ENCODE measurements around the gene ANKRD17.
"Not testable (repeated sequence)": the region's sequence is repeated elsewhere in the genome, so short reads cannot be mapped to it uniquely, and the experiment has no call there.

ANKRD17 gene, protein sequence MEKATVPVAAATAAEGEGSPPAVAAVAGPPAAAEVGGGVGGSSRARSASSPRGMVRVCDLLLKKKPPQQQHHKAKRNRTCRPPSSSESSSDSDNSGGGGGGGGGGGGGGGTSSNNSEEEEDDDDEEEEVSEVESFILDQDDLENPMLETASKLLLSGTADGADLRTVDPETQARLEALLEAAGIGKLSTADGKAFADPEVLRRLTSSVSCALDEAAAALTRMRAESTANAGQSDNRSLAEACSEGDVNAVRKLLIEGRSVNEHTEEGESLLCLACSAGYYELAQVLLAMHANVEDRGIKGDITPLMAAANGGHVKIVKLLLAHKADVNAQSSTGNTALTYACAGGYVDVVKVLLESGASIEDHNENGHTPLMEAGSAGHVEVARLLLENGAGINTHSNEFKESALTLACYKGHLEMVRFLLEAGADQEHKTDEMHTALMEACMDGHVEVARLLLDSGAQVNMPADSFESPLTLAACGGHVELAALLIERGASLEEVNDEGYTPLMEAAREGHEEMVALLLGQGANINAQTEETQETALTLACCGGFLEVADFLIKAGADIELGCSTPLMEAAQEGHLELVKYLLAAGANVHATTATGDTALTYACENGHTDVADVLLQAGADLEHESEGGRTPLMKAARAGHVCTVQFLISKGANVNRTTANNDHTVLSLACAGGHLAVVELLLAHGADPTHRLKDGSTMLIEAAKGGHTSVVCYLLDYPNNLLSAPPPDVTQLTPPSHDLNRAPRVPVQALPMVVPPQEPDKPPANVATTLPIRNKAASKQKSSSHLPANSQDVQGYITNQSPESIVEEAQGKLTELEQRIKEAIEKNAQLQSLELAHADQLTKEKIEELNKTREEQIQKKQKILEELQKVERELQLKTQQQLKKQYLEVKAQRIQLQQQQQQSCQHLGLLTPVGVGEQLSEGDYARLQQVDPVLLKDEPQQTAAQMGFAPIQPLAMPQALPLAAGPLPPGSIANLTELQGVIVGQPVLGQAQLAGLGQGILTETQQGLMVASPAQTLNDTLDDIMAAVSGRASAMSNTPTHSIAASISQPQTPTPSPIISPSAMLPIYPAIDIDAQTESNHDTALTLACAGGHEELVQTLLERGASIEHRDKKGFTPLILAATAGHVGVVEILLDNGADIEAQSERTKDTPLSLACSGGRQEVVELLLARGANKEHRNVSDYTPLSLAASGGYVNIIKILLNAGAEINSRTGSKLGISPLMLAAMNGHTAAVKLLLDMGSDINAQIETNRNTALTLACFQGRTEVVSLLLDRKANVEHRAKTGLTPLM (N-terminal part only)

DNA sequence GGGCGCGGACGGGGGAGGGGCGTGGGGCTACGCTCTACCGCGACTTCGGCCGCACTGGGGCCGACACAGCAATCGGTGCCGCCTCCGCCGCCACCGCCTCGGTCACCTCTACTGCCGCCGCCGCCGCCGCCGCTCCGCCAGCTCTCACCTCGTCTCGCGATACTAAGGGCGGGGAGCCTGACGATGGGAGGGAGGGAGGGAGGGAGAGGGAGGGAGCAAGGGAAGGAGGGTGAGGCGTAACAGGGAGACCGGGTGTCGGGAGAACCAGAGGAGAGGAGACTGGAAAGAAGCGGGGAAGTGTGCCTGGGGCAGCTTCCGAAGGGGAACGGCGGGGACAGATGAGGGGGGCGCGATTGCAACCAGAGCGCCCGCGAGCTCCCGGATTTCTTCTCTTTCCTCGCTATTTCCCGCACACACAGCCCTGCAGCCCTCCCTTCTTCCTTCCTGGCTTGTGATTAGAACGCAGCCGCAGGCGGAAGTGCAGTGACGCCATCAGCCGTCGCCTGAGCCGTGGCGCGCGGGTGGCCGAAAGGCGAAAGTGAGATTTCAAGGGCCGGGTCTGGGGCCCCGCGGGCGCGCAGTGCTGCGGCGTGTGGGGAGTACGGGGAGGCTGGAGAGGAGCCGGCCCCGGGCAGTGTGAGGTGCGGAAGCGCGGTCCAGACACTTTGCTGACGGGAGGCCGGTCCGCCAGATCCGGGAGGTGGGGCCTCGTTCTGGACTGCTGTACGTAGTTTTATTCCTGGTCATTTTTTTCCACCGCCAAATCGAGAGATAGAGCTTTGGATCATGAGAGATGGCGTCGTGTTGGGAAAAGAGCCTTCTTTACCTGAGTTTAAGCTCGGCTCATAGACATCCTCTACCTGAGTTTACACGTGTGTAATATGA, at the start of gene ANKRD17:
Gene ANKRD17, minus strand, starts transcription at position 113 of the 885 bp plus-strand sequence. CDS start 130 bp downstream, outside the sequence.
- peak; percentile 87 for DNase-seq

DNA sequence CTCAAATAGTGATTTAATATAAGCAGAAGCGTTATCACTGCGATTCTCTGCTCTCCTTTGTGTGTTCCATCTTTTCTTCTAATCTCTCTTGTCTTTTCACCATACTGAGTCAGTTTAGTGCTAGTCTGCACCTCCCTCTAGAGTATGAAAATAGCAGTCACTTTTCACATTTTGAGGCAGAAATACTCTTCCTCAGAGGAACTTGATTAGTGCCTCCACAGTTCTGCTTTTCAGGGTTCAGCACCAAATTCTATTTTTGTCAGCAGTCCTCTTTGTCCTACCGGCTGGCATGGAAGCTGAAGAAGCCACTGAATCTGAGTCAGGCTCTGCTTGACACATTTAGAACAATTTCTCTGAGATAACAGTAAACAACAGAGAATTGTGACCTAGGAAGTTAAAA, 49.7 kb upstream of the ANKRD17 start:
- no peak for DNase-seq

DNA sequence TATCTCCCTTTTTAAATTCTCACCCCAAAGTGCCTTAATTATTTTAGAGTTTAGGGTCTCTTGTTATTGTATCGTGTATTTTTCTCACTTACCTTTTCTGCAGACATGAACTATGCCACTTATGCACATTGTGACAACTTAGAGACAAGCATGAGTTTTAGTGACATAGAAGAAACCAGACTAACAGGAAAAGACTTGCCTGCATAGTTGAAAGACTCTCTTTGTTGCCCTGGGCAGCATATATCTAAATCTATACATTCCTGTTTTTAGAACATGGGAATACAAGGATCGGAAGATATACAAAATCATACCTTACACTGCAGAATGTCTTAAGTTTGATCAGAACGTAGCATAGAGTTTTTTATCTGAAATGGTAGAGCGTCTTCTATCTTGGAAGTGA, 45.1 kb upstream of the ANKRD17 start:
- DNase-seq = no peak

DNA sequence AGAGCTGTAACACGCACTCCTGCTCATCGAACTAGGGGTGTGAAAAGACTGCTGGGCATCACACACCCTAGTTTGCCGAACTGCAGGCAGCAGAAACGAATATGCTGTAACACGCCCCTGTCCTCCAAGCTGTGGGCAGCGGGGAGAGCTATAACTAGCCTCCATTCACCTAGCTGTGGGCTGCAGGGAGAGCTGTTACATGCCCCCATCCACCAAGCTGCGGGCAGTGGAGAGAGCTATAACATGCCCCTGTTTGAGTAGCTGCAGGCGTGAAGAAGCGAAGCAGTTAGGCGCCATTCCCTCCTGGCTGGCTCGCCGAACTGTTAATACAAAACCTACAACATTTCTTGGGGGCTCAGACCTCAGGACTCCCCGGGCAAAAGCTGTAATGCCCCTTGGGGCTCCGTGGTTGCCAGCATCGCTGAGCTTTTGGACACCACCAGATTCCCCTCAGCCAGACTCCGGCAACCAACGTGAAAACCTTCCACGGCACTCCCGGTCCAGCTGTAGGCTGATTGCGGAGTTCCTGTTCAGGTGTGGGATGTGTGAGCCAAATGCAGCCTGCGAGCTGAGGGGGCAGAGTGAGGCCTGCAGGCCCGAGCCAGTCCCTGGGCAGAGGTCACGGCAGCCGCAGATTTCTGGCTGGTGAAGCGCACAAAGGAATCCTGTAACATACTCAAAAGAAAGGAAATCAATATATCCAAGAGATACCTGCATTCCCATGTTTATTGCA, 41.1 kb upstream of the ANKRD17 start:
- no peak for DNase-seq

DNA sequence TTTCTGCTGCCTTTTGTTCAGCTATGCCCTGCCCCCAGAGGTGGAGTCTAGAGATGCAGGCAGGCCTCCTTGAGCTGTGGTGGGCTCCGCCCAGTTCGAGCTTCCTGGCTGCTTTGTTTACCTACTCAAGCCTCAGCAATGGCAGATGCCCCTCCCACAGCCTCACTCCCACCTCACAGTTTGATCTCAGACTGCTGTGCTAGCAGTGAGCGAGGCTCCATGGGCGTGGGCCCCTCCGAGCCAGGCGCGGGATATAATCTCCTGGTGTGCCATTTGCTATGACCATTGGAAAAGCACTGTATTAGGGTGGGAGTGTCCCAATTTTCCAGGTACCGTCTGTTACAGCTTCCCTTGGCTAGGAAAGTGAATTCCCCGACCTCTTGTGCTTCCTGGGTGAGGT, 34.1 kb upstream of the ANKRD17 start:
- DNase-seq = not testable (repeated sequence)

DNA sequence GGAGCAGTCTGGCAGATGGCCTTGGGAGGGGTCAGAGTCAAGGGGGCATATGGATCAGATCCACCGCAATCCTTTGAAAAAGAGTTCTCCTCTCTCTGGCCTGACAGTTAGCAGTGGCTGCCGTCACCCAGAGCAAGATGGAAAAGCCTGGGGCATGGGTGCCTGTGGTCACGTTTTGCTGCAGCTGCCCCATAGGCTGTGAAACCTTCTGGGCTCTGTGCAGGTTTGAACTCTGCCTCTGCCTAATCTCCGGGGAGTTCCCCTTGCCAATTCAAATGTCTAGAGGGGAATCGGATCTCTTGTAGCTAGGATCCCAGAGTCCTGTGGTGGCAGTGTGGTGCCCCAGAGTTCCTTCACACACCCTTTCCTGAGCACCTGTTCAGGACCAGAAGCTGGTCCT, 23.4 kb upstream of the ANKRD17 start:
- no peak for DNase-seq

DNA sequence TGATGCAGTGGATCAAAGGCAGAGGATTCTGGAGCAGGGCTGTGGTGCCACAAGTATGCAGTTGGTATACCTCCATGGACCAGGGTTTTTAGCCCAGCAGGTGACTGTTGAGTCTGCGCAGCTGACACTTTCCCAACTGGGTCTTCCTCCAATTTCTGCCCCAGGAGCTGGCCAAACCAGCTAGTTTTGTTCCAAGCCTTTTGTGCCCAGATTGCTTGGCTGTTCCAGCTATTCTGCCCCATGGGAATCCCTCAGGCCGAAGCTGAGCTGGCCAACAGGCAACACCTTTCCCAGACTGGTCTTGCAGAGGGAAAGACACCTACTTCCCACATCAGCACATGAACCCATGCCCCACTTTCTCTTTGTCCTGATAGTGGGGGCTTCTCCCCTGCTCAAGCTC, 22.8 kb upstream of the ANKRD17 start:
- DNase-seq = no peak

DNA sequence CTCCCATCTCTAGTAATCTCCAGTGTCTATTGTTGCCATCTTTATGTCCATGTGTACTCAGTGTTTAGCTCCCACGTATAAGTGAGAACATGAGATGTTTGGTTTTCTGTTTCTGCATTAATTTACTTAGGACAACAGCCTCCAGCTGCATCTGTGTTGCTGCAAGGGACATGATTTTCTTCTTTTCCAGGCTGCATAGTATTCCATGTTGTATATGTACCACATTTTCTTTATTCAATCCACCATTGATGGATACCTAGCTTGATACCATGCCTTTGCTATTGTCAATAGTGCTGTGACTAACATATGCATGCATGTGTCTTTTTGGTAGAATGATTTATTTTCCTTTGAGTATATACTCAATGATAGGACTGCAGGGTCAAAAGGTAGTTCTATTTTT, 18.6 kb upstream of the ANKRD17 start:
- no peak for DNase-seq

DNA sequence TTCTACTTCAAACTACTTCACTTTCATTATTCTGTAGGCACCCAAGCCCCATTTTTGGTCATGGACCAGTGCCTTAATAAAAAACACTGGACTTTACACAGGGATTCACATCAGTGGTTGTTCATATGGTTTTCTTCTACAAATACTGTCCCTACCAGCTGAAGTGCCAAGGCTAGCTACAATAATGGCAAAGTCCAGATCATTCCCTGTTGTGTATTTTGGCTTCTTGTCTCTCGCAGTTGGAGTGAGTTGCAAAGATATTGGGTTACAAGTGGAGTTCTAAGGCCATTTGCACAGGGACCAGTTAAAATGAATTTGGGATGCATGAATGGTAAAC, 16.7 kb upstream of the ANKRD17 start:
- DNase-seq = no peak

DNA sequence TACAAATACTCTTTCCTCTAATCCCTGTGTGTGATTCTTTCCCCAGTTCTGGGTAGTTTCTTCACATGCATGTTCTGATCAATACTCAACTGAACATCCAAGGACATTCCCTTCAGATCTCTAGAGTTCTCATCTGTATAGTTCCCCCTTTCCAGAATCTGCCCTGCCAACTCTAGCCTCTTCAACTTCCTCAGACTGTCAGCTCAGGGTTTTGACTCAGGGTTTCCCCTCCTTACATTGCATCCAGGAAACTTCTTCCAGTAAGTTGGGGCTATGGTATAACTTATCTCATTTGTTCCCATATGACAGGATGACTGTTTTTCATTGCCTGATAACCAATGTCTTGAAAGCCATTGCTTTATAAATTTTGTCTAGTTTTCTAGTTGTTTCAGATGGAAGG, 14.2 kb upstream of the ANKRD17 start:
- DNase-seq = no peak

DNA sequence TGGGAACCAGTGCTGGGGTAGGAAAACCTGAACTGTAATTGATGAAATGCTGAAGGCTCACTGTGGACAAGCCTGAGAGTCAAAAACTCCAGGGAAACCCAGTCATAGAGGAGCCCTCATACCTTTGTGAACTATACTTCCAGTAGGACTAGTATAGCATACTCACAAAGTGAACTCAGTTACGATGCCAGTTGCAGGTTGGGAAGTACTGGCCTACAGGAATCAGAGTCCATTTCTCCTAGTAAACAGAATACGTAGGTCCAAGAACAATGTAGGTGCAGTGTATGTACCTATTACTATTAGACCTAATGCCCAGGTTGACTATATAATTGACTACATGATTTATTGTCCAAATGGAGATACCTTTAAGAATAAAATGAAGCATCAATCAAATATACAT, 8.5 kb upstream of the ANKRD17 start:
- no peak for DNase-seq

DNA sequence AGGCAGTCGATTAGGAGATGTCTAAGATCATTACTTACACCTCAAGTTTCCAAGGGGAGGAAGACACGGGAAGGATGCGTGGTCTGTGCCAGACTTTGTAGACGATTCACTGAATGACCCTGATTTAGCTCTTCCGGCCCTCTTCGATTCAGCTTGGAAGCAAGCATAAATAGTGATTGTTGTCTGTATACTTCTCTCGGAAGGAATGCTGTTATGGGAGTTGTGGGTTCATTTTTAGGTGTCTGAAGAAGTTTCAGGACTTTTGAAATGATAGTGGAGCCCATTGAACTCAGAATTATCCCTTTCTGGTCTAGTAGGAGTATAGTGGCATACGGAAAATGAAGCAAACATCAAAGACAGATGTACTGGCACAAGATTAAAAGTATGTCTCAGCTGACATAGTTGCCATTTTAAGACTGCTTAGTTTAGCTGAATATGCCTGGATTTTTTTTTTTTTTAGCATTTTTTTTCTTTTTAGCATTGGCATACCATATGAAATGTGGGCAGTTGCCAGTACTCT, 1.0 kb upstream of the ANKRD17 start:
- DNase-seq = no peak

DNA sequence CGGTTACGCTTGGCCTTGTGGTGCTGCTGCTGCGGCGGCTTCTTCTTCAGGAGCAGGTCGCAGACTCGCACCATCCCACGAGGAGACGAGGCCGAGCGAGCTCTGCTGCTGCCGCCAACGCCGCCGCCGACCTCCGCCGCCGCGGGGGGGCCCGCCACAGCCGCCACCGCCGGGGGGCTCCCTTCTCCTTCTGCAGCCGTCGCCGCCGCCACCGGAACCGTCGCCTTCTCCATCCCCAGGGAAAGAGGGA, 237 bp downstream of the ANKRD17 start:
- DNase-seq = no peak

DNA sequence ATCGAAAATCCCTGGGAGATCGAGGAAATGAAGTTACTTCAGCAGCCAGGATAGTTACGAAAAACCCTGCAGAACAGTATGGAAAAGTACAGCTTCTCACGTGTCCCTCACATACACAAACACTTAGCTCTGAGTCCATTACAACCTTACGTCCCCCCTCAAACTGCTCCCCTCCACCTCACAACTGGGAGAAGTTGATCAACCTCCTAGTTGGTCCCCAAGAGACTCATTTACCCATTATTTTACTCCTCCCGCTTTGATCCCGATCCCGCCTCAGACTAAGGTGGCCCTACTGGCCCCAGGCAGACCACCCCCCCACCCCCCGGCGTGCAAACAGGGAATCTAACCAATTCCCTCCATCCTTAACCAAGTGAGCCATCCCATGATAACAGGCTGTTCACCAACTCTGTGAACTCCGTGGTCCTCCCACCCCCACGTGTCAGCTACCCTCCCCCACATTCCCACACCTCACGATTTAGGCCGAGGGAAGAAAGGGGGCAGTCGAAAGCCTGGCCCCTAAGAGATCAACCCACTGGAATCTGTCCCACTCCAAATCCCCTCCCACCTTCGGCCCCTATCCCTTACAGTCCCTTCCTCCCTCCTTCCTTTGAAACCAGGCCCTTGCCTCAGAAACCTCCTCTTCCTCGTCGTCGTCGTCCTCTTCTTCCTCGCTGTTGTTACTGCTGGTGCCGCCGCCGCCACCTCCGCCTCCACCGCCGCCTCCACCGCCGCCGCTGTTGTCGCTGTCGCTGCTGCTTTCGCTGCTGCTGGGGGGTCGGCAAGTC, 755 bp downstream of the ANKRD17 start:
- DNase-seq = no peak

DNA sequence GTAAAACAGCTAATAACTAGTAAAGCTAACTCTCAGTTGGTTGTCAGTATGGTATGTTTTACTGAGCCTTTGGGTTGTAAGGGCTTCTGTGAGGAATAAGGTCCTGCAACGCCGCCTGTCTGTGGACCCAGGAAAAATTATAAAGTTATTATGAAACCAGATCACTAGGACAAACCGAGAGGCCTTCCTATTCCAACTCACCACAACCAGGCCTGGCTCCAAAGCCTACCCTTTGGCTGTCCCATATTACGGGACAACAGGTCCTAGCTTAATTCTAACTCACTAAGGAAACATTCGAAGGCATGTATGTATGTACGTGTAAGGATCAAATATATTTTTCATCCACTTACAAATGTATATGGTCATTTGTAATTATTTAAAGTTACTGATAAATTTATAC, 1.4 kb downstream of the ANKRD17 start:
- peak; percentile 51 for DNase-seq

DNA sequence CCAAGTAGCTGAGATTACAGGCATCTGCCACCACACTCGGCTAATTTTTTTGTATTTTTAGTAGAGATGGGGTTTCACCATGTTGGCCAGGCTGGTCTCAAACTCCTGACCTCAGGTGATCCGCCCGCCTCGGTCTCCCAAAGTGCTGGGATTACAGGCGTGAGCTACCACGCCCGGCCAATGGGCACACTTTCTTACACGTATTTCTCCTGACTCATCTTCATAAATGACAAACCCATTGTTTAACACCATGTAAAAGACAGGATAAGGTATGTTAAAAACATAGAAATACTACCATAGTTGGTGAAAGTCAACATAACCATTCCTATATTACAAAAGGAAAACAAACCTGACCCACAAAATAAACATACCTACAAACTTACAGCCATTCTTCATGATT, 2.8 kb downstream of the ANKRD17 start:
- DNase-seq = not testable (repeated sequence)

DNA sequence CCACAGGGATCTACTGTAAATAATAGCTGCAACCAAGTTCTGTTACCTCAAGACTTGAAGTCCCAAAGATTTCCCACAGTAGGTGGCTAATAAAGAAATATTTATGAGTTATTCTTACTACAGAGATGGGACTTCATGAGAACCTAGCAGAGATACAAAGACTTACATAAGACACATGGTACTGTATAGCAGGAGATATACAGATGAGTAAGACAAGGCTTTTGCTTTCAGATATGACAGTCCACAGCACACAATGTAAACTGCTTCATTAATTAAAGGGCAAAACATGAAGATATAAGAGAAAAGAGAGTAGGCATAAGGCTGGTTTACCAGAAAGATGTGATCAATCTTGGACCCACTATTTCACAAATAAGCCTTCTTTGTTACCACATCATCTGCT, 6.6 kb downstream of the ANKRD17 start:
- DNase-seq = no peak

DNA sequence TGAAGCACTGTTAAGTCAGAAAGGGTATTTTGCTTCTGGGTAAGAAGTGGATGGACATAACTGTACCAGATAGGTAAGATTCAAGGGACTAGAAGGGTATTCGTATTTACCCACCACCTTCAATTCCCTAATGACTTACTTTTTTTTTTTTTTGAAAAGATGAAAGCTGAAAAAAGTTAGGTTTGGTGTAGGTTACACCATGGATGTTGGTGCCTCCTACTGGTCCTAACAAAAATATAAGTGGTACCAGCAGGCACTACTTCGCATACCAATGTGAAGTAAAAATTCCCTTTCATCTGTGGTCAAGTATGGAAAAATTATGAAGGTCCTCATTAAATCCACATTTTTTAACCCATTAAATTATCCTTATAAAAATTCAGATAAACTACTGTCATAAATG, 7.2 kb downstream of the ANKRD17 start:
- no peak for DNase-seq

DNA sequence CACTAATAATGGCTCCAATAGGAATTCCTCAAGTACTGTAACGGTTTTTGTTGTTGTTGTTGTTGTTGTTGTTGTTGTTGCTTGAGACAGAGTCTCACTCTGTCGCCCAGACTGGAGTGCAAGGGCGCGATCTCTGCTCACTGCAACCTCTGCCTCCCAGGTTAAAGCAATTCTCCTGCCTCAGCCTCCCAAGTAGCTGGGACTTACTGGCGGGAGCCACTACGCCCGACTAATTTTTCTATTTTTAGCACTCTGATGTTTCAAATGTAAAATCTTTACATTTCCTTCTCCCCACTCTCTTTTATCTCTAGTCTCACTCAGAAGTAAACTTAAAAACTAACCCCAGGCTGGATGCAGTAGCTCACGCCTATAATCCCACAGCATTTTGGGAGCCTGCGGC, 8.0 kb downstream of the ANKRD17 start:
- no peak for DNase-seq

DNA sequence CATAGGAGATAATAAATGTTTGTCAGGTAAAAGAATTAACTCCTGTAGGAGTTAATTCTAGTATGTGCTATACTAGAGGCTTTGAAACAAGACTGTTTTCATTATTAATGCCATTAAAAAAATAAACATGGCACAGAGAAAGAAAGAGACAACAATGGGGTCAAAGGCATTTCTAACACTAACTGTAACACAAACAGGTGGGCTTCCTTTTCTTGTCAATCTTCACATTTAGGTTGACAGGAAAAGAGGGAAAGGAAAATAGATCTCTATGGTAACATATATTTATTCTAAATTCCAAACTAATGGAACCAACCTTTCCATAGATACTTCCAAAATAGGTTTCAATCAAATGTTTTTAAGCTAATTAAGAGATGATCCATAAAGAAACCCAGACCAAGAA, 9.8 kb downstream of the ANKRD17 start:
- no peak for DNase-seq

DNA sequence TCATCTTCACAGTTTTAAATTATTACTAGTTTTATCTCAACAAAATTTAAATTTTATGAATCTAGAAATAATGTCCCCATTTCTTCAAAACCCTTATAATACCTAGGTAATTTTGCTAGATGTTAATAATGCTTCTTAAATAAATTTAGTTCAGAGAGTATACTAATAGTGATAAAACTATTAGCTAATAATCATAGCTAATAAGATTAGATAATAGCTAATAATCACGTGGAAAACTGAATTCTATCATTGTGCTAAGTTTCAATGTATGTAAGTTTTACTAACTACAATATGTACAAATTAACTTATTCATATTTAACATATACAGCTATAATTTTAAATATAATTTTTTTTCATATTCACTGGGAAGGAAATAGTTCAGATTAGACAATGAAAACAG, 10.2 kb downstream of the ANKRD17 start:
- no peak for DNase-seq

Measured in stimulated activated CD4-positive, alpha-beta T cell treated with anti-CD3 and anti-CD28 coated beads, Interleukin-12 subunit alpha, Interleukin-12 subunit beta, amount 100 ng/mL, for 4 hours (primary cell).